Neural cell (in vitro differentiated cells): ENCODE measurements around the gene FMNL1. TPM values are rescaled to one million over a fixed set of nuclear protein-coding genes. Genes with fewer than 3 reads are reported as not detected.

Experiments used
- H2AFZ ChIP-seq: fragments of 200-600, 300-800 bp; sonication (generic), shearing (Covaris generic); 2 replicates; pipeline ENCODE4 v1.6.0; 2014; ENCODE audit warnings: low read depth, mild to moderate bottlenecking, antibody characterized with exemption, low read length, moderate library complexity
- H3F3A ChIP-seq: fragments of 200-600 bp; shearing (Covaris generic); 2 replicates; pipeline ENCODE4 v1.6.1; 2016; ENCODE audit warnings: mild to moderate bottlenecking, moderate library complexity, mixed read lengths, antibody characterized with exemption, low read length; ENCODE audit not compliant: insufficient read depth, poor library complexity, severe bottlenecking
- H3K27ac ChIP-seq: fragments of 200-600, 300-800 bp; sonication (generic), shearing (Covaris generic); 2 replicates; pipeline ENCODE4 v1.5.1; 2014; ENCODE audit warnings: mild to moderate bottlenecking, low read length, moderate library complexity
- H3K27me3 ChIP-seq: fragments of 300-800, 200-600 bp; sonication (generic), shearing (Covaris generic); 2 replicates; pipeline ENCODE4 v1.6.0; 2014; ENCODE audit warnings: mild to moderate bottlenecking, low read depth, low read length, moderate library complexity; ENCODE audit not compliant: insufficient read depth
- H3K36me3 ChIP-seq: fragments of 300-800, 200-600 bp; sonication (generic), shearing (Covaris generic); 2 replicates; pipeline ENCODE4 v1.5.1; 2014; ENCODE audit warnings: mild to moderate bottlenecking, antibody characterized with exemption, low read length, moderate library complexity; ENCODE audit not compliant: insufficient read depth
- H3K4me2 ChIP-seq: fragments of 300-800, 200-600 bp; sonication (generic), shearing (Covaris generic); 2 replicates; pipeline ENCODE4 v1.6.0; 2014; ENCODE audit warnings: mild to moderate bottlenecking, low read length
- H3K4me3 ChIP-seq: fragments of 300-800, 200-600 bp; sonication (generic), shearing (Covaris generic); 2 replicates; pipeline ENCODE4 v1.5.1; 2014; ENCODE audit warnings: mild to moderate bottlenecking, low read length, moderate library complexity
- H3K79me2 ChIP-seq: fragments of 200-600 bp; shearing (Covaris generic); replicated peaks from 2 replicates; pipeline ENCODE4 v1.6.0; 2014; ENCODE audit warnings: mild to moderate bottlenecking, low read length, moderate library complexity; ENCODE audit not compliant: insufficient read depth
- H3K9ac ChIP-seq: fragments of 300-800, 200-600 bp; sonication (generic), shearing (Covaris generic); 2 replicates; pipeline ENCODE4 v1.6.1; 2016; ENCODE audit warnings: mild to moderate bottlenecking, low read length, mixed read lengths
- H3K9me2 ChIP-seq: fragments of 200-600 bp; shearing (Covaris generic); 2 replicates; pipeline ENCODE4 v1.6.1; 2016; ENCODE audit warnings: mild to moderate bottlenecking, low read length, mixed read lengths; ENCODE audit not compliant: insufficient read depth
- H3K9me3 ChIP-seq: fragments of 200-600, 300-800 bp; sonication (generic), shearing (Covaris generic); 2 replicates; pipeline ENCODE4 v1.6.1; 2016; ENCODE audit warnings: mild to moderate bottlenecking, mixed run types, low read length, moderate library complexity, mixed read lengths
- H4K20me1 ChIP-seq: fragments of 200-600 bp; shearing (Covaris generic); 2 replicates; pipeline ENCODE4 v1.6.1; 2016; ENCODE audit warnings: mild to moderate bottlenecking, mixed run types; ENCODE audit not compliant: insufficient read depth
- EP300 ChIP-seq: fragments of 450-650 bp; conservative IDR thresholded peaks from 2 replicates; pipeline ENCODE4 v1.6.1; 2014; ENCODE audit warnings: antibody characterized with exemption, mild to moderate bottlenecking, moderate library complexity; ENCODE audit not compliant: poor library complexity, severe bottlenecking
- EZH2 ChIP-seq: fragments of 200-600, 300-800 bp; shearing (Covaris generic), sonication (generic); IDR thresholded peaks from 2 replicates; pipeline ENCODE4 v1.6.1; 2014; ENCODE audit warnings: antibody characterized with exemption, low read length, borderline replicate concordance, mild to moderate bottlenecking; ENCODE audit not compliant: insufficient read depth, poor library complexity, severe bottlenecking
- MXI1 ChIP-seq: fragments of 450-650 bp; conservative IDR thresholded peaks from 2 replicates; pipeline ENCODE4 v1.6.1; 2014; ENCODE audit warnings: antibody characterized with exemption, mild to moderate bottlenecking; ENCODE audit not compliant: poor library complexity, severe bottlenecking
- POLR2AphosphoS5 ChIP-seq: IDR thresholded peaks from 2 replicates; pipeline ENCODE4 v1.6.1; 2012
- RAD21 ChIP-seq: fragments of 450-650 bp; conservative IDR thresholded peaks from 2 replicates; pipeline ENCODE4 v1.6.1; 2014; ENCODE audit warnings: antibody characterized with exemption, mild to moderate bottlenecking, moderate library complexity
- SMC3 ChIP-seq: fragments of 450-650 bp; conservative IDR thresholded peaks from 2 replicates; pipeline ENCODE4 v1.6.1; 2014; ENCODE audit warnings: antibody characterized with exemption, mild to moderate bottlenecking, moderate library complexity; ENCODE audit not compliant: poor library complexity
- TAF1 ChIP-seq: IDR thresholded peaks from 2 replicates; pipeline ENCODE4 v1.6.1; 2012; ENCODE audit warnings: low read depth
- polyA plus RNA-seq: library from polyadenylated mRNA; depleted of rRNA; stranded (reverse); fragments of >200 nt; gene quantifications from 2 replicates; pipeline ENCODE4 v1.2.3, GENCODE V29; 2014
- TF ChIP-seq, protein P1 (sequence below): IDR thresholded peaks from 2 replicates; pipeline ENCODE4 v1.6.1; 2012; ENCODE audit warnings: borderline replicate concordance
- TF ChIP-seq, protein P2 (sequence below): fragments of 450-650 bp; IDR thresholded peaks from 2 replicates; pipeline ENCODE4 v1.5.1; 2014; ENCODE audit warnings: antibody characterized with exemption, mild to moderate bottlenecking, moderate library complexity; ENCODE audit not compliant: poor library complexity, severe bottlenecking

Gene FMNL1
- polyA plus RNA-seq, 1 donor from 2014 or later, result 5.6 TPM

DNA sequence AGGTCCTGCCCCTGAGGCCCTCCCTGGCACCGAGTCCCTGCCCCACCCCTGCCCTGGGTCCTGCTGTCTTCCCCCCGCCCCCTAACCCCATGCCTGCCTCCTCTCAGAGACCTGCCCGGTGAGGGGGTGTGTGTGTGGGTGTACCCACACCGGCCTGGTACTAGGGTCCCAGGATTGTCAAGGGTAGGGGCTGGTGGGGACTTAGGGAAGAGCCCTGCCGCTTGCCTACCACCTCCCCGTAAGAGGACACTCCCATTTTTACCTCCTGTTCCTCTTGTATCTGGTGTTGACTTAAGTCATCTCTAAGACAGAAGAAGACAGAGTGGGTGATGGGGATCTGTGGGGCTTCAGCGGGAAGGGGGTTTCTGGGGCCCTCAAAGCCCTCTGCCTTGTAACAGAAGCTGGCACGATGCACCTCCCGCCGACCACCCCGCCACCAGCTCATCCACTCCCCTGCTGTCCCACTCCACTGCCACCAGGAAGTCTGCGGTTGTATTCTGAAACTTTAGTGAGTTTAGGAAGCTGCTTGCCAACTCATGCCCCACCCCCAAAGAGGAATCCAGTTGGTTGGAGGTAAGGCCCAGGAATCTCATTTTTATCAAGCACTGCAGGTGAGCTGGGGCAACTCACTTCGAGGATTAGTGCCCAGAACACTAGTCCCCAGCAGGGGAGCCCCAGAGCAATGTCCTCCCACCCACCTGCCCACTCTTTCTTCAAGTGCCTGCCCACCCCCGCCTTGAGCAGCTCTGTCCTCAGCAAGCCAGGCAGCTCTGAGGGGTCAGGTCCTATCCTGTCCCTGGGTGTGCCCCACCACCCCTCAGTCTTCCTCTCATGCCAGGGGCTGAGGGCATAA, 34.7 kb downstream of the FMNL1 start:
- Histone ChIP-seq H3K4me2 (no peak overlapping the region), H3K9me3 (no peaks in the 10 kb centered on the region), H3K27me3 (no peaks in the 10 kb centered on the region), H3K27ac (no peak overlapping the region), H3K9me2 (no peaks in the 10 kb centered on the region), H3K36me3 (no peaks in the 10 kb centered on the region), H3K4me3 (no peak overlapping the region), H3F3A (no peaks in the 10 kb centered on the region), H3K9ac (no peak overlapping the region), H4K20me1 (no peaks in the 10 kb centered on the region), H3K79me2 (no peaks in the 10 kb centered on the region), H2AFZ (no peak overlapping the region)
- TF ChIP-seq SMC3 (no peak), EP300 (no peak), EZH2 (no peak), MXI1 (no peak), TAF1 (no peak), POLR2AphosphoS5 (no peak), RAD21 (no peak)
- TF ChIP-seq, protein P1, sequence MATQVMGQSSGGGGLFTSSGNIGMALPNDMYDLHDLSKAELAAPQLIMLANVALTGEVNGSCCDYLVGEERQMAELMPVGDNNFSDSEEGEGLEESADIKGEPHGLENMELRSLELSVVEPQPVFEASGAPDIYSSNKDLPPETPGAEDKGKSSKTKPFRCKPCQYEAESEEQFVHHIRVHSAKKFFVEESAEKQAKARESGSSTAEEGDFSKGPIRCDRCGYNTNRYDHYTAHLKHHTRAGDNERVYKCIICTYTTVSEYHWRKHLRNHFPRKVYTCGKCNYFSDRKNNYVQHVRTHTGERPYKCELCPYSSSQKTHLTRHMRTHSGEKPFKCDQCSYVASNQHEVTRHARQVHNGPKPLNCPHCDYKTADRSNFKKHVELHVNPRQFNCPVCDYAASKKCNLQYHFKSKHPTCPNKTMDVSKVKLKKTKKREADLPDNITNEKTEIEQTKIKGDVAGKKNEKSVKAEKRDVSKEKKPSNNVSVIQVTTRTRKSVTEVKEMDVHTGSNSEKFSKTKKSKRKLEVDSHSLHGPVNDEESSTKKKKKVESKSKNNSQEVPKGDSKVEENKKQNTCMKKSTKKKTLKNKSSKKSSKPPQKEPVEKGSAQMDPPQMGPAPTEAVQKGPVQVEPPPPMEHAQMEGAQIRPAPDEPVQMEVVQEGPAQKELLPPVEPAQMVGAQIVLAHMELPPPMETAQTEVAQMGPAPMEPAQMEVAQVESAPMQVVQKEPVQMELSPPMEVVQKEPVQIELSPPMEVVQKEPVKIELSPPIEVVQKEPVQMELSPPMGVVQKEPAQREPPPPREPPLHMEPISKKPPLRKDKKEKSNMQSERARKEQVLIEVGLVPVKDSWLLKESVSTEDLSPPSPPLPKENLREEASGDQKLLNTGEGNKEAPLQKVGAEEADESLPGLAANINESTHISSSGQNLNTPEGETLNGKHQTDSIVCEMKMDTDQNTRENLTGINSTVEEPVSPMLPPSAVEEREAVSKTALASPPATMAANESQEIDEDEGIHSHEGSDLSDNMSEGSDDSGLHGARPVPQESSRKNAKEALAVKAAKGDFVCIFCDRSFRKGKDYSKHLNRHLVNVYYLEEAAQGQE, result no peak
- TF ChIP-seq, protein P2, sequence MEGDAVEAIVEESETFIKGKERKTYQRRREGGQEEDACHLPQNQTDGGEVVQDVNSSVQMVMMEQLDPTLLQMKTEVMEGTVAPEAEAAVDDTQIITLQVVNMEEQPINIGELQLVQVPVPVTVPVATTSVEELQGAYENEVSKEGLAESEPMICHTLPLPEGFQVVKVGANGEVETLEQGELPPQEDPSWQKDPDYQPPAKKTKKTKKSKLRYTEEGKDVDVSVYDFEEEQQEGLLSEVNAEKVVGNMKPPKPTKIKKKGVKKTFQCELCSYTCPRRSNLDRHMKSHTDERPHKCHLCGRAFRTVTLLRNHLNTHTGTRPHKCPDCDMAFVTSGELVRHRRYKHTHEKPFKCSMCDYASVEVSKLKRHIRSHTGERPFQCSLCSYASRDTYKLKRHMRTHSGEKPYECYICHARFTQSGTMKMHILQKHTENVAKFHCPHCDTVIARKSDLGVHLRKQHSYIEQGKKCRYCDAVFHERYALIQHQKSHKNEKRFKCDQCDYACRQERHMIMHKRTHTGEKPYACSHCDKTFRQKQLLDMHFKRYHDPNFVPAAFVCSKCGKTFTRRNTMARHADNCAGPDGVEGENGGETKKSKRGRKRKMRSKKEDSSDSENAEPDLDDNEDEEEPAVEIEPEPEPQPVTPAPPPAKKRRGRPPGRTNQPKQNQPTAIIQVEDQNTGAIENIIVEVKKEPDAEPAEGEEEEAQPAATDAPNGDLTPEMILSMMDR, result no peak

DNA sequence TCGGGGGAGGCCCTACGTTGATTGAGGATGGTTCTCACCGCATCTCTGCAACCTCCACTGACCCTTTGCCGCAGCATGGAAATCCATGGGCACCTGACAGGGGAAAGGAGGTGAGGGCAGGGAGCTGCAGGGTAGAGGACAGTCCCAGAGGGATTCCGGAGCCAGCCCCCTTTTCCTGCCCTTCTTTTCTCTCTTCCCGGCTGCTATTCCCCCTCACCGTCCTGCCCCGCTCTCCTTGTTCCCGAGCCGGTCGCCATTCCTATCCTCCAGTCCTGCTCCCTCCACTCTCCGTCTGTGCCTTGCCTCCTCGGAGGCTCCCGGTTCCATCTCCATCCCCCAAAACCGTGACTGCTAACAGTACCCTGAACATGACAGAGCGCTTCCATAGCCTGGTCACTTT, 35.4 kb downstream of the FMNL1 start:
- Histone ChIP-seq H3K9me2 (no peaks in the 10 kb centered on the region), H3K4me3 (no peak overlapping the region), H3K79me2 (no peaks in the 10 kb centered on the region), H4K20me1 (no peaks in the 10 kb centered on the region), H2AFZ (no peak overlapping the region), H3K9ac (no peak overlapping the region), H3K36me3 (no peaks in the 10 kb centered on the region), H3K4me2 (no peak overlapping the region), H3K9me3 (no peaks in the 10 kb centered on the region), H3K27me3 (peaks cover 3% of the 10 kb centered on the region), H3K27ac (no peak overlapping the region), H3F3A (no peaks in the 10 kb centered on the region)
- TF ChIP-seq SMC3 (no peak), EZH2 (no peak), TAF1 (no peak), RAD21 (no peak), EP300 (no peak), POLR2AphosphoS5 (no peak), MXI1 (no peak)
- TF ChIP-seq, protein P1, result no peak
- TF ChIP-seq, protein P2, result no peak
